Measurements from ENCODE around the gene ZNF571. TPM values are rescaled to one million over a fixed set of nuclear protein-coding genes. Genes with fewer than 3 reads are reported as not detected.

ZNF571 gene
- total RNA-seq, 1 experiment from 2014 or later = 1.4 TPM

- intact Hi-C loops (cut with micrococcal nuclease; ENCODE audit: unreplicated experiment) = no loop called here
- Mint-ChIP-seq H3K9me3 (ENCODE audit: unreplicated experiment) (peaks cover 61% of the 10 kb centered on the region), H3K27ac (ENCODE audit: unreplicated experiment) (no peak overlapping the region), H3K36me3 (ENCODE audit: insufficient read depth, unreplicated experiment) (peaks cover 7% of the 10 kb centered on the region), H3K27me3 (ENCODE audit: insufficient read depth, unreplicated experiment) (no peaks in the 10 kb centered on the region), H3K4me3 (ENCODE audit: unreplicated experiment) (no peak overlapping the region), H3K4me1 (ENCODE audit: low read depth, unreplicated experiment) (no peaks in the 10 kb centered on the region)
- H3K4me3 ChIP-seq (ENCODE audit: low read depth, low read length) = no peak overlapping the region
- H3K36me3 ChIP-seq (ENCODE audit: control insufficient read depth, insufficient read depth, low read length) = no peaks in the 10 kb centered on the region
- ChIA-PET CTCF (no interaction called here), POLR2A (no interaction called here)
- H3K27me3 ChIP-seq (replicated peaks; ENCODE audit: control insufficient read depth, insufficient read depth, low read length) = no peaks in the 10 kb centered on the region
- no peaks in the 10 kb centered on the region for H3K4me1 ChIP-seq
- BruUV-seq (replicated peaks) = no TSS peak
- no peak for DNase-seq
- H3K9me3 ChIP-seq = peaks cover 67% of the 10 kb centered on the region
- TF ChIP-seq CTCF (IDR thresholded peaks at IDR 0.05; ENCODE audit: insufficient read depth in 1 of 2, low read depth in 1 of 2, low read length in 1 of 2, severe bottlenecking in 1 of 2, unreplicated experiment in 1 of 2) = no peak
Measured at GRCh38 chr19:37563518-37563917, 31.1 kb downstream of the ZNF571 start.

GRCh38 chr19:37551129-37551993, 43.2 kb downstream of the ZNF571 start:
- no peak overlapping the region for H3K4me3 Mint-ChIP-seq (ENCODE audit: unreplicated experiment)
- H3K9me3 Mint-ChIP-seq (ENCODE audit: unreplicated experiment) = peaks cover 55% of the 10 kb centered on the region
- no TSS peak for BruUV-seq (replicated peaks)
- no peak for TF ChIP-seq CTCF (IDR thresholded peaks at IDR 0.05; ENCODE audit: insufficient read depth in 1 of 2, low read depth in 1 of 2, low read length in 1 of 2, severe bottlenecking in 1 of 2, unreplicated experiment in 1 of 2)
- Histone ChIP-seq H3K4me3 (ENCODE audit: low read depth, low read length) (no peak overlapping the region), H3K9me3 (peaks cover 48% of the 10 kb centered on the region), H3K36me3 (ENCODE audit: control insufficient read depth, insufficient read depth, low read length) (no peaks in the 10 kb centered on the region), H3K4me1 (no peaks in the 10 kb centered on the region), H3K27me3 (replicated peaks; ENCODE audit: control insufficient read depth, insufficient read depth, low read length) (no peaks in the 10 kb centered on the region)
- H3K36me3 Mint-ChIP-seq (ENCODE audit: insufficient read depth, unreplicated experiment) = peaks cover 4% of the 10 kb centered on the region
- intact Hi-C loops (cut with micrococcal nuclease; ENCODE audit: unreplicated experiment) = no loop called here
- H3K4me1 Mint-ChIP-seq (ENCODE audit: low read depth, unreplicated experiment) = no peaks in the 10 kb centered on the region
- DNase-seq = no peak
- CTCF ChIA-PET = no interaction called here
- POLR2A ChIA-PET = no interaction called here
- no peak overlapping the region for H3K27ac Mint-ChIP-seq (ENCODE audit: unreplicated experiment)
- H3K27me3 Mint-ChIP-seq (ENCODE audit: insufficient read depth, unreplicated experiment) = no peaks in the 10 kb centered on the region

GRCh38 chr19:37537391-37537947, 57.1 kb downstream of the ZNF571 start:
- Histone ChIP-seq H3K36me3 (ENCODE audit: control insufficient read depth, insufficient read depth, low read length) (no peaks in the 10 kb centered on the region), H3K4me3 (ENCODE audit: low read depth, low read length) (no peak overlapping the region), H3K4me1 (no peaks in the 10 kb centered on the region), H3K27me3 (replicated peaks; ENCODE audit: control insufficient read depth, insufficient read depth, low read length) (no peaks in the 10 kb centered on the region), H3K9me3 (peaks cover 44% of the 10 kb centered on the region)
- ChIA-PET CTCF (no interaction called here), POLR2A (no interaction called here)
- Mint-ChIP-seq H3K36me3 (ENCODE audit: insufficient read depth, unreplicated experiment) (no peaks in the 10 kb centered on the region), H3K4me3 (ENCODE audit: unreplicated experiment) (no peak overlapping the region), H3K27ac (ENCODE audit: unreplicated experiment) (no peak overlapping the region), H3K27me3 (ENCODE audit: insufficient read depth, unreplicated experiment) (no peaks in the 10 kb centered on the region), H3K4me1 (ENCODE audit: low read depth, unreplicated experiment) (no peaks in the 10 kb centered on the region), H3K9me3 (ENCODE audit: unreplicated experiment) (peaks cover 46% of the 10 kb centered on the region)
- intact Hi-C loops (cut with micrococcal nuclease; ENCODE audit: unreplicated experiment) = no loop called here
- no TSS peak for BruUV-seq (replicated peaks)
- no peak for DNase-seq
- no peak for TF ChIP-seq CTCF (IDR thresholded peaks at IDR 0.05; ENCODE audit: insufficient read depth in 1 of 2, low read depth in 1 of 2, low read length in 1 of 2, severe bottlenecking in 1 of 2, unreplicated experiment in 1 of 2)
